ENCODE data around the gene SPATA19.

Gene SPATA19

GRCh38 chr11:133825666-133826065, 19.6 kb downstream of the SPATA19 start:
- Histone ChIP-seq H3K9me3 (ENCODE audit: severe bottlenecking) (no peaks in the 10 kb centered on the region), H3K27ac (no peak overlapping the region), H3K36me3 (no peaks in the 10 kb centered on the region), H3K27me3 (ENCODE audit: insufficient read depth, low read depth, severe bottlenecking) (peaks cover 3% of the 10 kb centered on the region), H3K4me3 (ENCODE audit: low read depth, low read length) (no peak overlapping the region)
- no peak for DNase-seq
- TF ChIP-seq, protein P1, sequence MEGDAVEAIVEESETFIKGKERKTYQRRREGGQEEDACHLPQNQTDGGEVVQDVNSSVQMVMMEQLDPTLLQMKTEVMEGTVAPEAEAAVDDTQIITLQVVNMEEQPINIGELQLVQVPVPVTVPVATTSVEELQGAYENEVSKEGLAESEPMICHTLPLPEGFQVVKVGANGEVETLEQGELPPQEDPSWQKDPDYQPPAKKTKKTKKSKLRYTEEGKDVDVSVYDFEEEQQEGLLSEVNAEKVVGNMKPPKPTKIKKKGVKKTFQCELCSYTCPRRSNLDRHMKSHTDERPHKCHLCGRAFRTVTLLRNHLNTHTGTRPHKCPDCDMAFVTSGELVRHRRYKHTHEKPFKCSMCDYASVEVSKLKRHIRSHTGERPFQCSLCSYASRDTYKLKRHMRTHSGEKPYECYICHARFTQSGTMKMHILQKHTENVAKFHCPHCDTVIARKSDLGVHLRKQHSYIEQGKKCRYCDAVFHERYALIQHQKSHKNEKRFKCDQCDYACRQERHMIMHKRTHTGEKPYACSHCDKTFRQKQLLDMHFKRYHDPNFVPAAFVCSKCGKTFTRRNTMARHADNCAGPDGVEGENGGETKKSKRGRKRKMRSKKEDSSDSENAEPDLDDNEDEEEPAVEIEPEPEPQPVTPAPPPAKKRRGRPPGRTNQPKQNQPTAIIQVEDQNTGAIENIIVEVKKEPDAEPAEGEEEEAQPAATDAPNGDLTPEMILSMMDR (IDR thresholded peaks at IDR 0.05; ENCODE audit: low read depth, low read length), result no peak

GRCh38 chr11:133825156-133825555, 20.2 kb downstream of the SPATA19 start:
- TF ChIP-seq, protein P1 (IDR thresholded peaks at IDR 0.05; ENCODE audit: low read depth, low read length), result no peak
- no peak overlapping the region for H3K4me3 ChIP-seq (ENCODE audit: low read depth, low read length)
- no peaks in the 10 kb centered on the region for H3K9me3 ChIP-seq (ENCODE audit: severe bottlenecking)

DNA sequence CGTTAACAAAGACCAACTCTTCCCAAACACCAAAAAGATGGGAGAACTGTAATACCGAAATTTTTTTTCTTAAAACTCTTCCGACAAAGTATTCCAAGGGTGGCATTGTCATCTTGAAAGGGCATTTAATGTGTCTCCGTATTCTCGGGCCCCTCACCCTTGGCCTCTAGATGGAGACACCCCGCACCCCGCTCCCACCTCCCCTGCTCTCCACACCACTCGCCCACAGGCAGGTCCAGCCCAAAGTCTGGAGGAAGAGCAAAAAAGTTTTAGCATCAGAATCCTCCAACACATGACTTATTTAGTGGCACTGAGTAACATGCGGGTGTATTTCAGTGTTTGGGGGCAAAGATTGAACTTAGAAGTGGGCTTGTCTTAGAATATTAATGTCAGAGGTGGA, 20.7 kb downstream of the SPATA19 start:
- H3K27me3 ChIP-seq (ENCODE audit: insufficient read depth, low read depth, severe bottlenecking), result peaks cover 3% of the 10 kb centered on the region
- H3K4me3 ChIP-seq (ENCODE audit: low read depth, low read length), result no peak overlapping the region
- no peak overlapping the region for H3K27ac ChIP-seq
- no peaks in the 10 kb centered on the region for H3K9me3 ChIP-seq (ENCODE audit: severe bottlenecking)
- TF ChIP-seq, protein P1 (IDR thresholded peaks at IDR 0.05; ENCODE audit: low read depth, low read length), result no peak
- DNase-seq, result no peak
- no peaks in the 10 kb centered on the region for H3K36me3 ChIP-seq

More at GRCh38 chr11:133825156-133825555, 20.2 kb downstream of the SPATA19 start:
- Histone ChIP-seq H3K36me3 (no peaks in the 10 kb centered on the region), H3K27ac (no peak overlapping the region), H3K27me3 (ENCODE audit: insufficient read depth, low read depth, severe bottlenecking) (peaks cover 3% of the 10 kb centered on the region)
- no peak for DNase-seq

DNA sequence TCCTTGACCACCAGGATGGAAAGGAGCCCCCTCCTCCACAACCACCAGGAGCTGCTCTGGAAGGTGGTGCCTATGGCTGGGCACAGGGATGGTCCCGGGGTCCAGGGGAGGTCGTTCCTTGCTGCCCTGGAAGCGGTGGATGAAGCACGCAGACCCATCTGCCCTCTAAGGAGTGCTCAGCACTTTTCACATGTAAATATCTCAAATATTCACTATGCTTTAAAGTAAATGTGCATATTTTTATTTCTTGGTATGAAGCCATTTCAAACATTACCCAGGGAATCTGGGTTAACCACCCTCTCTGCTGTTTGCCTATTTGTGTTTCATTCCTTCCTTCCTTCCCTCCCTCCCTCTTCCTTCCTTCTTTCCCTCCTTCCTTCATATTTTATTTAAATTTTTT, 21.7 kb downstream of the SPATA19 start:
- no peak for DNase-seq
- TF ChIP-seq, protein P1 (IDR thresholded peaks at IDR 0.05; ENCODE audit: low read depth, low read length), result no peak
- Histone ChIP-seq H3K9me3 (ENCODE audit: severe bottlenecking) (no peaks in the 10 kb centered on the region), H3K27me3 (ENCODE audit: insufficient read depth, low read depth, severe bottlenecking) (peaks cover 3% of the 10 kb centered on the region), H3K27ac (no peak overlapping the region), H3K36me3 (no peaks in the 10 kb centered on the region), H3K4me3 (ENCODE audit: low read depth, low read length) (no peak overlapping the region)

GRCh38 chr11:133823211-133823610, 22.1 kb downstream of the SPATA19 start:
- H3K4me3 ChIP-seq (ENCODE audit: low read depth, low read length), result no peak overlapping the region
- H3K27ac ChIP-seq, result no peak overlapping the region
- TF ChIP-seq, protein P1 (IDR thresholded peaks at IDR 0.05; ENCODE audit: low read depth, low read length), result no peak
- H3K36me3 ChIP-seq, result no peaks in the 10 kb centered on the region
- H3K27me3 ChIP-seq (ENCODE audit: insufficient read depth, low read depth, severe bottlenecking), result peaks cover 3% of the 10 kb centered on the region
- no peaks in the 10 kb centered on the region for H3K9me3 ChIP-seq (ENCODE audit: severe bottlenecking)
- DNase-seq, result no peak

- DNase-seq, result peak; percentile 84
- Histone ChIP-seq H3K36me3 (no peaks in the 10 kb centered on the region), H3K27ac (no peak overlapping the region), H3K27me3 (ENCODE audit: insufficient read depth, low read depth, severe bottlenecking) (peaks cover 3% of the 10 kb centered on the region), H3K9me3 (ENCODE audit: severe bottlenecking) (no peaks in the 10 kb centered on the region), H3K4me3 (ENCODE audit: low read depth, low read length) (no peak overlapping the region)
- TF ChIP-seq, protein P1 (IDR thresholded peaks at IDR 0.05; ENCODE audit: low read depth, low read length), result peak; percentile 90
Measured at GRCh38 chr11:133821776-133822175, 23.5 kb downstream of the SPATA19 start.

All from WERI-Rb-1 (cell line).